Fibroblast of the aortic adventitia (primary cell): ENCODE results near the gene GSG1L. TPM values are rescaled to one million over a fixed set of nuclear protein-coding genes. Genes with fewer than 3 reads are reported as not detected.

ENCODE experiments used
- DNase-seq: peaks from one replicate; pipeline ENCODE4 v3.0.0-alpha.2; 2010; ENCODE audit warnings: low read depth
- H3K4me3 ChIP-seq: 2 replicates; pipeline ENCODE4 v1.5.1; 2011; ENCODE audit warnings: low read depth, mild to moderate bottlenecking, control low read depth, low read length, moderate library complexity
- total RNA-seq: library from RNA; depleted of rRNA; stranded (reverse); fragments of >200 nt; gene quantifications from 2 replicates; pipeline ENCODE4 v1.2.3, GENCODE V29; 2012; ENCODE audit warnings: low replicate concordance
- TF ChIP-seq, protein P1 (sequence below): IDR thresholded peaks from 2 replicates; pipeline ENCODE4 v1.5.1; 2011; ENCODE audit warnings: mild to moderate bottlenecking, low read length, control low read depth, inconsistent platforms; ENCODE audit not compliant: insufficient read depth

Gene GSG1L
- total RNA-seq, 1 donor: not detected

GRCh38 chr16:27756206-27756970, 307.1 kb downstream of the GSG1L start:
- TF ChIP-seq, protein P1, sequence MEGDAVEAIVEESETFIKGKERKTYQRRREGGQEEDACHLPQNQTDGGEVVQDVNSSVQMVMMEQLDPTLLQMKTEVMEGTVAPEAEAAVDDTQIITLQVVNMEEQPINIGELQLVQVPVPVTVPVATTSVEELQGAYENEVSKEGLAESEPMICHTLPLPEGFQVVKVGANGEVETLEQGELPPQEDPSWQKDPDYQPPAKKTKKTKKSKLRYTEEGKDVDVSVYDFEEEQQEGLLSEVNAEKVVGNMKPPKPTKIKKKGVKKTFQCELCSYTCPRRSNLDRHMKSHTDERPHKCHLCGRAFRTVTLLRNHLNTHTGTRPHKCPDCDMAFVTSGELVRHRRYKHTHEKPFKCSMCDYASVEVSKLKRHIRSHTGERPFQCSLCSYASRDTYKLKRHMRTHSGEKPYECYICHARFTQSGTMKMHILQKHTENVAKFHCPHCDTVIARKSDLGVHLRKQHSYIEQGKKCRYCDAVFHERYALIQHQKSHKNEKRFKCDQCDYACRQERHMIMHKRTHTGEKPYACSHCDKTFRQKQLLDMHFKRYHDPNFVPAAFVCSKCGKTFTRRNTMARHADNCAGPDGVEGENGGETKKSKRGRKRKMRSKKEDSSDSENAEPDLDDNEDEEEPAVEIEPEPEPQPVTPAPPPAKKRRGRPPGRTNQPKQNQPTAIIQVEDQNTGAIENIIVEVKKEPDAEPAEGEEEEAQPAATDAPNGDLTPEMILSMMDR: no peak
- no peak overlapping the region for H3K4me3 ChIP-seq
- no peak for DNase-seq

GRCh38 chr16:27754788-27755690, 308.5 kb downstream of the GSG1L start:
- no peak for DNase-seq
- H3K4me3 ChIP-seq: no peak overlapping the region
- TF ChIP-seq, protein P1: no peak

GRCh38 chr16:27753563-27753962, 310.0 kb downstream of the GSG1L start:
- H3K4me3 ChIP-seq: no peak overlapping the region
- DNase-seq: no peak
- TF ChIP-seq, protein P1: no peak

DNA sequence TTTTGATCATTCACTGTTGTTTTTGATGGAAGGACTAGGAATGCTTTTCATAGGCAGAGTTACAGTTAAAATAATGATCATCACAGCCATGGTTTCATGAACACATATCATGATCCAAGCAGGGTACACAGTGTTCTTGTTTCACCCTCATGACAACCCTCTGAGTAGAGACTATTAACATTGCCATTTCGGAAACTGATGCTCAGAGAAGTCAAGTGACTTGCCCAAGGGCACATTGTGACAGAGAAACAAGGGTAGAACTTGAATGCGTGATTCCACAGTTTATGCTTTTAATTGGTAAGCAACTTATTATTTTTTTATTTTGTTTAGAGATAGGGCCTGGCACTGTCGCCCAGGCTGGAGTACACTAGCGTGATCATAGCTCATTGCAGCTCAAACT, 311.3 kb downstream of the GSG1L start:
- H3K4me3 ChIP-seq: no peak overlapping the region
- DNase-seq: no peak
- TF ChIP-seq, protein P1: no peak

- TF ChIP-seq, protein P1: no peak
- no peak for DNase-seq
- H3K4me3 ChIP-seq: no peak overlapping the region
Observed at GRCh38 chr16:27751676-27752075, 311.8 kb downstream of the GSG1L start.

DNA sequence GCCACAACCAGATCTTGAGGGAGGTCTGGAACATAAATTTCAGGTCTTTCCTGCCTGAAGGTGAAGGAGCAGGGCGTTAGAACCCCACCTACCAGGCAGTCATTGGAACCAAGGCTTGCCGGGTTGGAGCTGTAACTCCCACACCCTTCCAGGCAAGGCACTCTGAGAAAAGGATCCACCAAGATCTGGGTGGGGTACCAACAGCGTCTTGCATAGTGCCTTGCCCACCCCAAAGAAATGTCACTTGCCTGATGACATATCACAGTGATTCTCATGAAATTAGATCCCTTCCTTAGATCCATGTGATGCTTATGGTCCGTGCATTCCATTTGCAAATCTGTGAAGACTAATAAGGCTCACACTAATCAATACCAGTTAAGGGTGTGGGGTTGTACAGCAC, 312.3 kb downstream of the GSG1L start:
- DNase-seq: no peak
- TF ChIP-seq, protein P1: no peak
- no peak overlapping the region for H3K4me3 ChIP-seq
